HFFc6 (cell line): ENCODE data around the gene SNW1. TPM values are rescaled to one million over a fixed set of nuclear protein-coding genes. Genes with fewer than 3 reads are reported as not detected.

Experiments
- DNase-seq: peaks from one replicate; pipeline ENCODE4 v3.0.0-alpha.2; 2018
- H3K27ac Mint-ChIP-seq: 2 replicates; pipeline ENCODE4 v1.8.0; 2020; ENCODE audit warnings: mild to moderate bottlenecking, mixed read lengths
- H3K27me3 Mint-ChIP-seq: 2 replicates; pipeline ENCODE4 v1.8.0; 2021; ENCODE audit warnings: mild to moderate bottlenecking, moderate library complexity, mixed read lengths; ENCODE audit not compliant: insufficient read depth
- H3K36me3 Mint-ChIP-seq: 2 replicates; pipeline ENCODE4 v1.8.0; 2021; ENCODE audit warnings: low read depth, mixed read lengths
- H3K4me1 Mint-ChIP-seq: 2 replicates; pipeline ENCODE4 v1.8.0; 2020; ENCODE audit warnings: low read depth, mixed read lengths
- H3K4me3 Mint-ChIP-seq: 2 replicates; pipeline ENCODE4 v1.8.0; 2020; ENCODE audit warnings: mild to moderate bottlenecking, moderate library complexity, mixed read lengths
- H3K9me3 Mint-ChIP-seq: 2 replicates; pipeline ENCODE4 v1.8.0; 2020; ENCODE audit warnings: mild to moderate bottlenecking, mixed read lengths
- total RNA-seq, 6 experiments: library from RNA; stranded (reverse); fragmentation: NEBNext Ultra II Directional; extraction: Animal tissue kit (Norgen Biotek cat#: 25700); gene quantifications; 2 replicates in 1 of 6; 3 replicates in 5 of 6; pipeline ENCODE4 v1.2.3, GENCODE V29; 2021
- TF ChIP-seq, protein P1 (sequence below): fragments of 200-600 bp; sonication (generic); IDR thresholded peaks from 2 replicates; pipeline ENCODE4 v1.5.0; 2021; ENCODE audit warnings: antibody characterized with exemption, mild to moderate bottlenecking

Gene SNW1
- total RNA-seq, 6 experiments from 2014 or later: 63.5 to 86.4 (median 75.9) TPM

DNA sequence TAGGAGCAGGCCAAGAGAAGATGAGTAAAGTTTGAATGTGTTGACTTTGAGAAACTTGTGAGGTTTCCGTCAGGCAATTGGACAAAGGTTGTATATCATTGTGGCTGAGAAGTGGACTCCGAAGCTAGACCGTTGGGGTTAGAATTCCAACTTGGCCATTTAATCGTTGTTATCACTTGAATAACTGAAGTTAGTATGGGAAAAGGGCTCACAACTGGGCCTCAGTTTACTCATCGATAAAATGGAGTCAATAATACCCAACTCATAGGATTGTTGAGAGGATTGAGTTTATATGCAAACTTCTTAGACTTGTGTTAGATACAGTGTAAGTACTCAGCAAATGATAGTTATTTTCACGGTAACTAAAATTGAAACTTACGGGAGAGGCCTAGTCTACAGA is 52.2 kb downstream of the SNW1 start:
- TF ChIP-seq, protein P1, sequence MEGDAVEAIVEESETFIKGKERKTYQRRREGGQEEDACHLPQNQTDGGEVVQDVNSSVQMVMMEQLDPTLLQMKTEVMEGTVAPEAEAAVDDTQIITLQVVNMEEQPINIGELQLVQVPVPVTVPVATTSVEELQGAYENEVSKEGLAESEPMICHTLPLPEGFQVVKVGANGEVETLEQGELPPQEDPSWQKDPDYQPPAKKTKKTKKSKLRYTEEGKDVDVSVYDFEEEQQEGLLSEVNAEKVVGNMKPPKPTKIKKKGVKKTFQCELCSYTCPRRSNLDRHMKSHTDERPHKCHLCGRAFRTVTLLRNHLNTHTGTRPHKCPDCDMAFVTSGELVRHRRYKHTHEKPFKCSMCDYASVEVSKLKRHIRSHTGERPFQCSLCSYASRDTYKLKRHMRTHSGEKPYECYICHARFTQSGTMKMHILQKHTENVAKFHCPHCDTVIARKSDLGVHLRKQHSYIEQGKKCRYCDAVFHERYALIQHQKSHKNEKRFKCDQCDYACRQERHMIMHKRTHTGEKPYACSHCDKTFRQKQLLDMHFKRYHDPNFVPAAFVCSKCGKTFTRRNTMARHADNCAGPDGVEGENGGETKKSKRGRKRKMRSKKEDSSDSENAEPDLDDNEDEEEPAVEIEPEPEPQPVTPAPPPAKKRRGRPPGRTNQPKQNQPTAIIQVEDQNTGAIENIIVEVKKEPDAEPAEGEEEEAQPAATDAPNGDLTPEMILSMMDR: no peak
- Mint-ChIP-seq H3K4me1 (peaks cover 29% of the 10 kb centered on the region), H3K27me3 (no peaks in the 10 kb centered on the region), H3K36me3 (peaks cover 17% of the 10 kb centered on the region), H3K27ac (peak overlapping the region; percentile 82), H3K4me3 (peak overlapping the region; percentile 92), H3K9me3 (no peaks in the 10 kb centered on the region)
- no peak for DNase-seq

DNA sequence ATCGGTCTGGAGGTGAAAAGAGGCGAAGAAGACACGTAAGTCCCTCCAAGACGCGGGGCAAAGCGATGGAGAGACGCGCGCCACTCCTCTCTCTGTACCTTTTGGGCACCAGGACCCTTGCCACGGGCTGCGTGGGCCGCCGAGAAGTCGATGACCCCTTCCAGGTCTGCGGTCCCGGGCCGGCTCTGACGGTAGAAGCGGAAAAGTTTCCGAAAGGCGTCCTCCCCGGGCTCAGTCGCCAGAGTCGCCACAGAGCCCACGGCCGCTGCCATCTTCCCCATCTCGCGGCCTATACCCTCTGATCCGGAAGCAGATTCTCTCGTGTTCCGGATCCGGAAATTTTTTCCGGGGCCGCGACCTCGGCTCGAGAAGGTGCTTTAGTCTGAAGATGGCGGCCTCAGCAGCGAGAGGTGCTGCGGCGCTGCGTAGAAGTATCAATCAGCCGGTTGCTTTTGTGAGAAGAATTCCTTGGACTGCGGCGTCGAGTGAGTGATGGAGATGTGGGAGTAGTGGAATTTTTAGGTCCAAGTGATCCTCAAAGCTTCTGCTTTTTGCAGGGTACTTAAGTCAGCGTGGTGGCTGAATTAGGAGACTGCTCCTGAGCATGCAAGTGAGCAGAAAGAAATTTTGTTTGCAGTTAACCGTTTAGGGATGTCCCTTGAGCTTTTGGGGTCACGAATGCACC is 53.1 kb downstream of the SNW1 start, which contains the start of the genes ALKBH1 and SLIRP:
TSS of gene ALKBH1 (minus strand) at position 300 of the 685 bp plus-strand sequence. CDS start at position 281, 19 bp downstream.
TSS of gene SLIRP (plus strand) at position 380 of the 685 bp plus-strand sequence. CDS start at position 389, 9 bp downstream.
- Mint-ChIP-seq H3K4me1 (peaks cover 29% of the 10 kb centered on the region), H3K36me3 (peaks cover 17% of the 10 kb centered on the region), H3K9me3 (no peaks in the 10 kb centered on the region), H3K4me3 (peak within 1 kb of the TSS; percentile 92), H3K27me3 (no peaks in the 10 kb centered on the region), H3K27ac (peak within 1 kb of the TSS; percentile 82)
- TF ChIP-seq, protein P1: no peak
- DNase-seq: peak; percentile 77

DNA sequence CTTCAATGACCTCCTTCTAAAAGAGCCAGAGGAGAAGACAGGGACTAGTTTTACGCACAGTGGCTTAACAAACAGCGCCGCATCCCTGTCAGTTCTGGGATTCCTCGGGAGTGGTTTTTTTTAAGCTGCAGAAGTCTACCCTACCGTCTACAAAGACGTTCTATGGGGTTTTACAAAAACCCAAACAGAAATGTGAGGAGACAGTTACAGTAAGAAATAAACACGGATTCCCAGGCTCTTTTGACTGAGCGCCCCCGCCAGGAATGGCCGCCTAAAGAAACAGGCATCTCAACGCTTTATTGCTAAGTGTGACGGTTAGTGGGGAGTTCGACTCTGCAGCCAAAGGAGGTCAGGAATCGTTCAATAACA is 53.6 kb downstream of the SNW1 start:
- H3K9me3 Mint-ChIP-seq: no peaks in the 10 kb centered on the region
- H3K27ac Mint-ChIP-seq: peak overlapping the region; percentile 82
- TF ChIP-seq, protein P1: peak; percentile 70
- H3K27me3 Mint-ChIP-seq: no peaks in the 10 kb centered on the region
- H3K4me1 Mint-ChIP-seq: peaks cover 29% of the 10 kb centered on the region
- H3K36me3 Mint-ChIP-seq: peaks cover 17% of the 10 kb centered on the region
- peak; percentile 65 for DNase-seq
- peak overlapping the region; percentile 92 for H3K4me3 Mint-ChIP-seq

DNA sequence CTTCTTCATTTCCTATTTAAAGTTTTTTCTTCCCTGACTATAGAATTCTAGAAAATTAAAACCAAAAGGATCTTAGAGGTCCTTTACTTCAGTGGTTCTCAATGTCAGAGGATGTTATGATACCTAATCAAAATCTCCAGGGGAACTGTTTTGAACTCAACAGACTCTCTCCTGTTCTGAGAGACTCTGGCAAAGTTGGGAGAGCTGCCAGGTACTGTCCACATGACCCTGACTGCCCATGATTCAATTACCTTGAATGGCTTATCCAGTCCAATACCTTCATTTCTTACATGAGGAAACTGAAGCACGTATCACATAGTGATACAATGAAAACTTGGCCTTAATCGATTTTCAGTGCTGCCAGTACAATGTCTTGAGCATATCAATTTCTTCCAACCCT is 69.7 kb downstream of the SNW1 start:
- DNase-seq: no peak
- H3K27ac Mint-ChIP-seq: no peak overlapping the region
- TF ChIP-seq, protein P1: no peak
- H3K9me3 Mint-ChIP-seq: no peaks in the 10 kb centered on the region
- peaks cover 13% of the 10 kb centered on the region for H3K36me3 Mint-ChIP-seq
- H3K4me1 Mint-ChIP-seq: no peaks in the 10 kb centered on the region
- no peaks in the 10 kb centered on the region for H3K27me3 Mint-ChIP-seq
- no peak overlapping the region for H3K4me3 Mint-ChIP-seq

DNA sequence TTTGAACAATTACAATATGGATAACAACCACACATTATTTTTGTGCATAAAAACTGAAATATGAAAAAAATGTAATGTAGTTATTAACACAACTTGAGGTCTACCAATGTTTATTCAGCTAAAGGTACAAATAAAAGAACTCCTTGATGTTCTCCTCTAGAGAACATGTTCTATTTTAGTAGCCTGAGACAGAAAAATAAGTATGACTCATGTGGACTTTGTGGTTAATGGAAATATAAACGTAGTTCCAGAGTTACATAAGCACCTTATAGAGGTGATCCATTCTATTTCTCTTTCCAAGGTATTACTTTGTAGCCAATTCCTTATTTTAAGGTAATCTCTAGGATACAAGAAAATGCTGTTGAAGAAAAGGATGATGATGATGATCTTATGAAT is 78.8 kb downstream of the SNW1 start:
- TF ChIP-seq, protein P1: no peak
- Mint-ChIP-seq H3K4me1 (peaks cover 18% of the 10 kb centered on the region), H3K36me3 (peaks cover 17% of the 10 kb centered on the region; the same call in 1 of the 2 replicates), H3K9me3 (no peaks in the 10 kb centered on the region), H3K27me3 (no peaks in the 10 kb centered on the region), H3K27ac (peak overlapping the region; percentile 12), H3K4me3 (no peak overlapping the region)
- peak; percentile 44 for DNase-seq
